Activated CD8-positive, alpha-beta T cell treated with anti-CD3 and anti-CD28 coated beads, Interleukin-2, amount 10 ng/mL, durations not matched to agents 7 days and 5 days (primary cell): ENCODE measurements around the gene LMOD1. TPM values are rescaled to one million over a fixed set of nuclear protein-coding genes. Genes with fewer than 3 reads are reported as not detected.

Experiments used
- ATAC-seq: fragments of 150-1000 bp; cut with Tn5 transposase; one replicate; pipeline ENCODE4 v1.10.0; 2021; ENCODE audit warnings: moderate library complexity
- CTCF ChIA-PET: fragments of 350-600 bp; sonication (Branson Sonifier 250); formaldehyde crosslinking; loops from one replicate; lab custom pipeline; 2021; ENCODE audit warnings: antibody characterized with exemption; lab: Charles Lee
- POLR2A ChIA-PET: fragments of 350-600 bp; sonication (Branson Sonifier 250); formaldehyde crosslinking; loops from one replicate; lab custom pipeline; 2021; ENCODE audit warnings: antibody characterized with exemption; lab: Charles Lee
- DNase-seq: peaks from one replicate; pipeline ENCODE4 v3.0.0-alpha.2; 2020
- H3K27ac Mint-ChIP-seq: one replicate; pipeline ENCODE4 v1.8.0; 2021; ENCODE audit warnings: mild to moderate bottlenecking, mixed read lengths
- H3K27me3 Mint-ChIP-seq: one replicate; pipeline ENCODE4 v1.8.0; 2021; ENCODE audit warnings: low read depth, mixed read lengths
- H3K36me3 Mint-ChIP-seq: one replicate; pipeline ENCODE4 v1.8.0; 2021; ENCODE audit warnings: low read depth, mixed read lengths
- H3K4me1 Mint-ChIP-seq: one replicate; pipeline ENCODE4 v1.8.0; 2021; ENCODE audit warnings: low read depth, mixed read lengths
- H3K4me3 Mint-ChIP-seq: one replicate; pipeline ENCODE4 v1.8.0; 2021; ENCODE audit warnings: mild to moderate bottlenecking, mixed read lengths
- H3K9me3 Mint-ChIP-seq: one replicate; pipeline ENCODE4 v1.8.0; 2022; ENCODE audit warnings: mixed read lengths; ENCODE audit not compliant: insufficient read depth
- total RNA-seq, 2 experiments: library from RNA; stranded (reverse); gene quantifications; one replicate each; pipeline ENCODE4 v1.2.3, GENCODE V29; 2021

LMOD1 gene
- total RNA-seq, 2 experiments from 2014 or later = not detected

DNA sequence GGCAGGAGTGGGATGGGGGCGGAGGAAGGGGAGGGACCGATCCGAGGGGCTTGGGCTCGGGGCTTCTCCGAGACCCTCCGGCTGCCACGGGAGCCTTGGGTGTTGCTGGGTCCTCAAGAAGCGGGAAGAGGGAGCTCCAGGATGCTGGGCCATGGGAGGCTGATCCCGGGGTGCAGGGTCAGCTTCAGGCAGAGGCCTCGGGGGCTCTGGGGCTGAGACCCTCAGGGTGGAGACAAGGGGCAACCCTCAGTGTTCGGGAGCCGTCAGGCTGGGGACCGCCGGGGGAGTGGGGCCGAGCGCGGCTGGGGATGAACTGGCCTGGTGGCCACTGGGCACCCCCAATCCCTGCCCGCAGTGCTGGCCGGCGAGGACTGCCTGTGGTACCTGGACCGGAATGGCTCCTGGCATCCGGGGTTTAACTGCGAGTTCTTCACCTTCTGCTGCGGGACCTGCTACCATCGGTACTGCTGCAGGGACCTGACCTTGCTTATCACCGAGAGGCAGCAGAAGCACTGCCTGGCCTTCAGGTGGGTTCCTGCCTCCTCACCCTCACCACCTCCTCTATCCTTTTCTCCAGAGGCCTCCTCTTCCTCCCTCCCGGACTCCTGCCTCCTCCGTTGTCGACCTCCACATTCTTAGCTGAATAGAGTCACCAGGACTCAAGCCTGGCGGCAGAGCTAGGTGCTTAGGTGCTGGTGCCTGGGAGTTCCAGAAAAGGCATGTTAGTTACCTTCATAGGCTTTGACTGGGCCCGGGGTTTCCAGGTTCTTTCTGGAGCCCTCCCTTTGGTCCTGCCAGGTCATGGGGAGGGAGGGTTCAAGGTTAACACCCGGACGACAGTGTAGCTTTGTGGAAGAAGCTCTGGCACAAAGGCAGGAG is 57.0 kb downstream of the LMOD1 start:
- DNase-seq (no peak), ATAC-seq (no peak)
- Mint-ChIP-seq H3K36me3 (no peaks in the 10 kb centered on the region), H3K4me1 (peaks cover 3% of the 10 kb centered on the region), H3K27me3 (peaks cover 47% of the 10 kb centered on the region), H3K27ac (no peak overlapping the region), H3K4me3 (no peak overlapping the region), H3K9me3 (no peaks in the 10 kb centered on the region)
- POLR2A ChIA-PET = interaction anchor here (0.6 kb wide), 1 partner anchor 10 kb away, joined by 3 read pairs; no protein-coding TSS in a partner anchor
- CTCF ChIA-PET = interaction anchor here (1.0 to 1.3 kb wide), 2 partner anchors 25 to 246 kb away, joined by 3 read pairs; no protein-coding TSS in a partner anchor

DNA sequence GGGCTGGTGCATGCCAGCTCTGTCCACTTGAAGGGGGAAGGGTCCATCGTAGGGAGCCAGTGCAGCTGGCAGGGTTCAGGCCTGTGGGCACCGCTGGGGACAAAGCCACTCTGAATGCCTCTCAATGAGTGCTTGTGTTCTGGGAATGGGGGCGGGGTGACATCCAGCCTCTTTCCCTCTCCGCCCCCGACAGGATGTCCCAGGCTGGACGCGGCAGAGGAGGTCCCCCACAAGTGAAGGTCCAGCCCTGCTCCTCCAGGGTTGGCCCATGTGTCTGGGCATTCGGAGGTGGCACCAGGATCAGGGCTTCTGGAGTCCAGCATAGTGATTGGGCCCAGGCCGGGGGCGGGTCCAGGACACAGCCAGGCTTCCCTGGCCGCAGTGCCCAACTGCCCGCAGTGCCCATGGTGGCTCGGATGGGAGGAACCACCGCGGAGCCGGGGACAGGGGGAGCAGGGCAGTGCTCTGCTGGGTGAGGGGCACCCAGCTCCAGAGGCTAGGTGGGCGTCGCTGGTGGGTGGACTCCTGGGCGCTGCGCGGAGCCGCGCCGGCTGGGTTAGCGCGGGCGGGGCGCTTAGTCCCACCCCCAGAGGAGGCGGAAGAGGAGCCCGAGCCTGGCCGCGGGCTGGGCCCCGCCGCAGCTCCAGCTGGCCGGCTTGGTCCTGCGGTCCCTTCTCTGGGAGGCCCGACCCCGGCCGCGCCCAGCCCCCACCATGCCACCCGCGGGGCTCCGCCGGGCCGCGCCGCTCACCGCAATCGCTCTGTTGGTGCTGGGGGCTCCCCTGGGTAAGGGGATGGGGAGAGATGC is 57.9 kb downstream of the LMOD1 start, which contains the start of gene SHISA4:
Gene SHISA4 (plus strand): TSS at position 617 of the 808 bp plus-strand sequence. CDS start 97 bp downstream, at position 714.
- POLR2A ChIA-PET = no interaction called here
- H3K27me3 Mint-ChIP-seq = peaks cover 43% of the 10 kb centered on the region
- H3K27ac Mint-ChIP-seq = no peak within 1 kb of the TSS

DNA sequence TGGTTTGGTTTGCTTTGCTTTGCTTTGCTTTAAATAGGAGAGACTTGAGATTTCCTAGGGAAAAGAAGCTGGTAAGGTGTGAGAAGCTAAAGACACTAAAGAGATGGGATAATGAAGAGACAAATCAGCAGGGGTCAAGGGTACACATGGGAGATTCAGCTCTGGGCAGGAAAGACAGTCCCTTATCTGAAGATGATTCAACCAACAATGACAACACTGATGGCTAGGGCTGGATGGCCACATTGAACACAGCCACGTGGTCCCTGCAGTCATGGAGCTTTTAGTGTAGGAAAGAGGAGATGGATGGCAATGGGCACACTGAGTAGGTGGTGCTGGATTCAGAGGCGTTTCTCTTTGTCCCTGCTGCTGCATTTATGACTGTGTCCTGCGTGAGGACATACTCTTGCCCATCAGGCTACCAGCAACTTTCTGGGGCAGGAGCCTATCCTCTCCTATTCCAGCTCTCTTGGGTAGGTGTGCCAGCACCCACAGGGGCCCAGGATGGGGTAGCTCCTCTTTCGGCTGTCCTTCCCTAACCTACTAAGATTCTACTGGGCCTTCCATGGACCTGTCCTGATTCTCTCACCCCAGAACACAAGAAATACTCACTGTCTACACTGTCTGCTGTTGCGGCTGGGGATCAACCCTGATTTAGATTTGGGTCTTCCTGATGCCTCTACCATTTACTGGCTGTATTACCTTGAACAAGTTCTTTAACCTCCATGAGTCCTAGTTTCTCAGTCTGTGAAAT is 59.1 kb downstream of the LMOD1 start:
- Mint-ChIP-seq H3K4me1 (no peaks in the 10 kb centered on the region), H3K4me3 (no peak overlapping the region), H3K27me3 (peaks cover 38% of the 10 kb centered on the region), H3K9me3 (no peaks in the 10 kb centered on the region), H3K27ac (no peak overlapping the region), H3K36me3 (no peaks in the 10 kb centered on the region)
- ATAC-seq = no peak
- DNase-seq = no peak
- ChIA-PET CTCF (interaction anchor here (1.0 to 2.6 kb wide), 7 partner anchors 8 to 124 kb away, joined by 3 to 27 read pairs (median 4); partner anchors contain the start of genes ELF3 and IPO9), POLR2A (interaction anchor here (0.6 to 1.0 kb wide), 2 partner anchors 27 to 66 kb away, joined by 3 read pairs; no protein-coding TSS in a partner anchor)

More for the DNA sequence above, 57.9 kb downstream of the LMOD1 start, which contains the start of gene SHISA4:
- H3K4me3 Mint-ChIP-seq = no peak within 1 kb of the TSS
- ATAC-seq (peak; percentile 67), DNase-seq (no peak)
- no peaks in the 10 kb centered on the region for H3K36me3 Mint-ChIP-seq
- CTCF ChIA-PET = interaction anchor here (1.3 to 2.6 kb wide), 2 partner anchors 7 to 247 kb away, joined by 3 to 27 read pairs; no protein-coding TSS in a partner anchor
- no peaks in the 10 kb centered on the region for H3K4me1 Mint-ChIP-seq
- no peaks in the 10 kb centered on the region for H3K9me3 Mint-ChIP-seq

DNA sequence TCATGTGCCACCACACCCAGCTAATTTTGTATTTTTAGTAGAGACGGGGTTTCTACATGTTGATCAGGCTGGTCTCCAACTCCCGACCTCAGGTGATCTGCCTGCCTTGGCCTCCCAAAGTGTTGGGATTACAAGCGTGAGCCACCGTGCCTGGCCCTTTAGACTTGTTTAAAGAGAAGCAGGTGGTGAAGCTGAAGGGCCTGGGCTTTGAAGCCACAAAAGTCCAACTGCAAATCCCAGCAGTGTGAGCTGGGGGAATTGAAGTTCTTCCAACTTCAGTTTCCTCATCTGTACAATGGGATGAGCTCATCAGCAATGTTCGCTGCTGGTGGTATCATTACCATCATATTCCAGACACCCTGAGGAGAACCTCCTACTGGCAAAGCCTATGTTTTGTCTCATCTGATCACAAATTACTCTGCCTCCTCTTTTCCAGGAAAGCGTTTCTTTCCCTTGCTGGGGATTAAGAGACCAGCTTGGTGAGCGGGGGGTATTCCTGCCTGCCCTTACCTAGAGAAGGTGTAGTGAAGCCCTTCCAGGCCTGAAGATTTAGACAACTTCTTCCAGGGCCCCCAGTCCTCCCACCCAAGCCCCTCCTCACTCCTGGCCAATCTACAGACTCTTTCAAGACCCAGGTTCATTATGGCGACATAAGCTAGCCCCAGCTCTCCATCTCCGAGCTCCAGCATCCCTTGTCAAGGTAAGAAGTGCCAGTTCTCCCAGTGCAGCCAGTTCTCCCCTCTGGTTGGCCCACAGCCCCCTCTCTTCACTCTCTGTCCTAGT is 60.1 kb downstream of the LMOD1 start:
- no peaks in the 10 kb centered on the region for H3K4me1 Mint-ChIP-seq
- H3K27me3 Mint-ChIP-seq = peaks cover 38% of the 10 kb centered on the region
- no peak for DNase-seq
- no peak overlapping the region for H3K4me3 Mint-ChIP-seq
- no peaks in the 10 kb centered on the region for H3K36me3 Mint-ChIP-seq
- ChIA-PET CTCF (interaction anchor here (0.7 to 2.6 kb wide), 8 partner anchors 9 to 249 kb away, joined by 3 to 27 read pairs (median 4); partner anchors contain the start of genes ELF3 and IPO9), POLR2A (interaction anchor here (0.9 to 1.0 kb wide), 2 partner anchors 67 to 69 kb away, joined by 3 read pairs; partner anchors contain the start of gene TIMM17A)
- H3K9me3 Mint-ChIP-seq = no peaks in the 10 kb centered on the region
- H3K27ac Mint-ChIP-seq = no peak overlapping the region
- no peak for ATAC-seq

DNA sequence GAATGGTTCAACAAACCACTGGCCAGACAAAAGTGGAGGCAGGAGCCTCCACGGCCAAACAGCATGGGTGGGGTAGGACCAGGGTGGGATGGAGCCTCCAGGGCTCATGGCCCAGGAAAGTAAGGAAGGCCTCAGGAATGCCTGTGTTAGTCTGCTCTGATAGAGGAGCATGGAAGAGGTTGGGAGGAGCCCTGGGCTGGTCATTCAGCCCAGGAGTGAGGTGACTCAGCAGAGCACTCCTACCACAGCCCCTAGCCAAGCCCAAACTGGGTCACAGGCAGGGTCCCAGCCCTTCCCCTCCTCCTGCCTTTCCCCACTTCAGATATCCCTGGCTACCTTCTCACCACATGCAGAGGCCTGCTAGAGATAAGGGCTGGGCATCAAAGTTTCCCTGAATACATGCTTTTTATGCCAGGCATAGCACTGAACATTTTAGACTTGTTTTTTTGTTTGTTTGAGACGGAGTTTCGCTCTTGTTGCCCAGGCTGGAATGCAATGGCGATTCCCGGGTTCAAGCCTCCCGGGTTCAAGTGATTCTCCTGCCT is 60.7 kb downstream of the LMOD1 start:
- H3K27ac Mint-ChIP-seq = no peak overlapping the region
- no peak for ATAC-seq
- H3K4me3 Mint-ChIP-seq = no peak overlapping the region
- DNase-seq = no peak
- no peaks in the 10 kb centered on the region for H3K4me1 Mint-ChIP-seq
- ChIA-PET CTCF (interaction anchor here (0.7 to 2.6 kb wide), 3 partner anchors 8 to 250 kb away, joined by 3 to 27 read pairs (median 9); no protein-coding TSS in a partner anchor), POLR2A (interaction anchor here (0.9 kb wide), 1 partner anchor 70 kb away, joined by 3 read pairs; the partner anchor contains the start of gene TIMM17A)
- H3K27me3 Mint-ChIP-seq = peaks cover 36% of the 10 kb centered on the region
- H3K9me3 Mint-ChIP-seq = no peaks in the 10 kb centered on the region
- H3K36me3 Mint-ChIP-seq = no peaks in the 10 kb centered on the region

DNA sequence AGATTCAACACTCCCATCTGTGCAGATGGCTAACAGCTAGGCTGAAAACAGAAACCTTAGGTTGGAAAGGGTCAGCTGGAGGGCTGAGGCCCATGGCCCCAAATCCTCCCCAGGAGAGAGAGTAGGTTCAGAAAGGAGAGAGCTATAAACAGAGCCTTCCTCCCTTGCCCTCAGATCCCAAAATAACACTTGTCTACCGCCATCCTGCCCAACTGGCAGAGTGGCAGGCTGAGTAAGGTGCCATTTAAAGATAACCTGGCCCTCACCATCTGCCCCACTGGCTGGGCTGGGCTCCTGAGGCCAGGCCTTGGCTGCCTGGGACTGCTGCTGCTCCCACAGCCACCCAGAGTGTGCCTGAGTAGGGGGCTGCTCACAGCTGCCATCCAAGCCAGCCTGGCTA is 61.9 kb downstream of the LMOD1 start:
- no peak for ATAC-seq
- Mint-ChIP-seq H3K9me3 (no peaks in the 10 kb centered on the region), H3K4me3 (no peak overlapping the region), H3K27me3 (peaks cover 25% of the 10 kb centered on the region), H3K27ac (no peak overlapping the region), H3K36me3 (no peaks in the 10 kb centered on the region), H3K4me1 (no peaks in the 10 kb centered on the region)
- DNase-seq = no peak
- ChIA-PET CTCF (interaction anchor here (0.6 to 3.1 kb wide), 3 partner anchors 11 to 88 kb away, joined by 3 to 56 read pairs (median 3); no protein-coding TSS in a partner anchor), POLR2A (no interaction called here)

DNA sequence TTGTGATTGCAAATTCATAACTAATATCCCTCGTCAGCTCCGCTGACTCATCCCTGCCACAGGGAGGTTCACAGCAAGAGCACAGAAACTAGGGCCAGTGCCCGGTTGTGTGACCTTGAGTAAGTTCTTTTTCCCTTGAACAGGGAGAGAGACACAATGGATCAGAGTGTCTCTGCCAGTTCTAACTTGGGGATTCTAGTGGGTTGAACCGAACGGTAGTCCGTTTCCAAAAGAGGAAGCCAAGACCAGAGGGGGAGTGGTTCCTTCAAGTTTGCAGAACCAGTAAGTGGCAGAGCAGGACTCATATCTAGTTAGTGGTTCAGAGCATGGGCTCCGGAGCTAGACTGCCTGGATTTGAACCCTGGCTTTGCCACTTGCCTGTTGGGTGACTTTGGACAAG is 62.6 kb downstream of the LMOD1 start:
- Mint-ChIP-seq H3K4me3 (no peak overlapping the region), H3K4me1 (no peaks in the 10 kb centered on the region), H3K9me3 (no peaks in the 10 kb centered on the region), H3K27me3 (peaks cover 24% of the 10 kb centered on the region), H3K27ac (no peak overlapping the region), H3K36me3 (peaks cover 6% of the 10 kb centered on the region)
- DNase-seq (no peak), ATAC-seq (no peak)
- ChIA-PET POLR2A (interaction anchor here (1.1 kb wide), 1 partner anchor 14 kb away, joined by 3 read pairs; no protein-coding TSS in a partner anchor), CTCF (interaction anchor here (0.6 to 3.1 kb wide), 3 partner anchors 11 to 88 kb away, joined by 3 to 56 read pairs (median 3); no protein-coding TSS in a partner anchor)

DNA sequence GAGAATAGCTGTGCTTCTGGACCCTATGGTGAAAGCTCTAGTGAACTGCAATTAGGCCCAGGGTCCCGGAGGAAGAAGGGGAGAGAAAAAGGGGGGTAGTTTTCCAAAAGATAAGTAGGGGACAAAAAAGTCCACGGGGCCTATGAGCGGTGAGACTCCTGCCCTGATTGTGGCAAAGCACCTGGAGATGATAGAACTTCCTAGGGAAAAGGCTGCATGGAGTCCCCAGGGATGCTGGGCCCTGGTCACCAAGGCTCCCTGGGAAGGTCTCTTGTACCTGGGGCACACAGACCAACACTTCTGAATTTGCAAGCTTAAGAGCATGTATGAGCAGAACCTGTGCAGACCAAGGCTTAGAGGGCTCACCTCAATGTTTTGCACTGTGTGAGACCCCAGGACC is 63.1 kb downstream of the LMOD1 start:
- ATAC-seq (no peak), DNase-seq (no peak)
- ChIA-PET POLR2A (interaction anchor here (0.6 to 1.1 kb wide), 2 partner anchors 14 to 158 kb away, joined by 3 read pairs; no protein-coding TSS in a partner anchor), CTCF (interaction anchor here (0.7 to 3.1 kb wide), 3 partner anchors 9 to 90 kb away, joined by 3 to 56 read pairs (median 3); no protein-coding TSS in a partner anchor)
- H3K4me1 Mint-ChIP-seq = no peaks in the 10 kb centered on the region
- no peak overlapping the region for H3K4me3 Mint-ChIP-seq
- peaks cover 9% of the 10 kb centered on the region for H3K36me3 Mint-ChIP-seq
- no peak overlapping the region for H3K27ac Mint-ChIP-seq
- H3K27me3 Mint-ChIP-seq = peaks cover 22% of the 10 kb centered on the region
- no peaks in the 10 kb centered on the region for H3K9me3 Mint-ChIP-seq

DNA sequence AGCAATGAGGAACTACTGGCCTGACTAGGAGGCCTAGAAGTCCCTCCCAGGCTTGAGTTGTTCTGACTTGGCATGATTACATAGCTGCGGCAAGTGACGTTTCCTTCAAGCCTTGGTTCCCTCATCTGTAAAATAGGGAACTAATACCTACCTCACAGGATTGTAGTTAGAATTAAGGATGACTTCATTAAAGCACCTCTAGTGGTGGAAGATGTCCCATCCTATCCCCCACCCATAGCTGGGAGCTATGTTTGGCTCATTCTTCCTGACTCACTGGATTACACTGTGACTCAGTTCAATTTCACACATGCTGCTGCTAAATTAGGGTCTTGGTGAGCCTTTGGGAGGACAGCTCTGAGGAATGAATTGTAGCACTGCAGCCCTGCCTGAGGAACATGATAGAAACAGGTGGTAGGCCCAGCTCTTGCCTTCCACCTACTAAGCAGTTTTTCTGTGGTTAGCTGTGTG is 63.6 kb downstream of the LMOD1 start:
- Mint-ChIP-seq H3K27ac (no peak overlapping the region), H3K9me3 (no peaks in the 10 kb centered on the region), H3K27me3 (peaks cover 16% of the 10 kb centered on the region), H3K4me3 (no peak overlapping the region), H3K36me3 (peaks cover 11% of the 10 kb centered on the region), H3K4me1 (no peaks in the 10 kb centered on the region)
- DNase-seq = no peak
- CTCF ChIA-PET = interaction anchor here (0.7 to 3.1 kb wide), 3 partner anchors 9 to 90 kb away, joined by 3 to 56 read pairs (median 3); no protein-coding TSS in a partner anchor
- POLR2A ChIA-PET = interaction anchor here (0.8 to 1.1 kb wide), 2 partner anchors 13 to 15 kb away, joined by 3 to 4 read pairs; no protein-coding TSS in a partner anchor
- ATAC-seq = no peak
